ENCODE data around the gene SIRT4.
A peak's percentile ranks its signal among the peaks of the same experiment; 100 is the strongest.
"Not testable (repeated sequence)": the region's sequence is repeated elsewhere in the genome, so short reads cannot be mapped to it uniquely, and the experiment has no call there.

Gene SIRT4

GRCh38 chr12:120336392-120336791 is 34.3 kb downstream of the SIRT4 start:
- not testable (repeated sequence) for DNase-seq

- DNase-seq: no peak
Measured at GRCh38 chr12:120337730-120338129, 35.6 kb downstream of the SIRT4 start.

DNA sequence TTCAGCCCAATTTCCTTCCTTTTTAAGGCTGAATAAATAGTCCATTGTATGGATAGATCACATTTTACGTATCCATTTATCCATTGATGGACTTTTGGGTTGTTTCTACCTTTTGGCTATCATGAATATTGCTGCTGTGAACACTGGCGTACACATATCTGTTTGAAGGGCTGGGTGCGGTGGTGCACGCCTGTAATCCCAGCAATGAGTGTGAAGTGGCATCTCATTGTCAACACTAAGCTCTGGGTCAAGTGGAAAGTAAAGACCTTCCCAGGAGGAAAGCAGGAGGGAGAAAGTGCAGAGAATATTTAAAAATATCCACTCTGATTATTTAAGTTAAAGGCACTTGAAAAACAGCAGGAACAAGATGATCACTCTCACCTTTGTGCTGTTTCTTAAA is 37.1 kb downstream of the SIRT4 start:
- DNase-seq: no peak

GRCh38 chr12:120342175-120343038 is 40.3 kb downstream of the SIRT4 start:
- no peak for DNase-seq

DNA sequence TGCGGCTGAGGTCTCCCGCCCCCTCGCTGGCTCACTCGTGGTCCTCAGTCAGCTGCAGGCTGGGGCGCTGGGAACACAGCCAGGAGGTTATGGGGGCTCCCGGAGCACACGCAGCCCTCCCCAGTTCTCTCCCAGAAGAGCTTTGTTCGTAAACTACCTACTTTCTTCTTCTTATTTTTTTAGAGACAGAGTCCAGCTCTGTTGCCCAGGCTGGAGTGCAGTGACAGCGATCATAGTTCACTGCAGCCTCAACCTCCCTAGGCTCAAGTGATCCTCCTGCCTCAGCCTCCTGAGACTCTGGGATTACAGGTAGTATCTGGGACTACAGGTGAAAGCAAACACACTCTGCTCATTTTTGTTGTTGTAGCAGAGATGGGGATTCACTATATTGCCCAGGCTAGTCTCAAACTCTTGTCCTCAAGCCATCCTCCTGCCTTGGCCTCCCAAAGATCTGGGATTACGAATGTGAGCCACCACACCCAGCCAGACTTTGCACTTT is 41.0 kb downstream of the SIRT4 start:
- DNase-seq: no peak

DNA sequence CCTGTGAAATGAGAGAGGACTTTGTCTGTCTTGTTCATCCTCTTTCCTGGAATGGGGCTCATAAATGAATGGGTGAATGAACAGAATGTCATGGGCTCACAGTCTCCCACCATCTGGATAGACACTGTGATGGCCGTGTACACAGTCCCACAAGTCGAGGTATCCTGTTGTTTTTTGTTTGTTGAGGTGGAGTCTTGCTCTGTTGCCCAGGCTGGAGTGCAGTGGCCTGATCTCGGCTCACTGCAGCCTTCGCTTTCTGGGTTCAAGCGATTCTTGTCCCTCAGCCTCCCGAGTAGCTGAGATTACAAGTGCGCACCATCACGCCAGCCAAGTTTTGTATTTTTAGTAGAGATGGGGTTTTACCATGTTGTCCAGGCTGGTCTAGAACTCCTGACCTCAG is 41.6 kb downstream of the SIRT4 start:
- no peak for DNase-seq

- DNase-seq: no peak
Measured at GRCh38 chr12:120346031-120346430, 43.9 kb downstream of the SIRT4 start.

DNA sequence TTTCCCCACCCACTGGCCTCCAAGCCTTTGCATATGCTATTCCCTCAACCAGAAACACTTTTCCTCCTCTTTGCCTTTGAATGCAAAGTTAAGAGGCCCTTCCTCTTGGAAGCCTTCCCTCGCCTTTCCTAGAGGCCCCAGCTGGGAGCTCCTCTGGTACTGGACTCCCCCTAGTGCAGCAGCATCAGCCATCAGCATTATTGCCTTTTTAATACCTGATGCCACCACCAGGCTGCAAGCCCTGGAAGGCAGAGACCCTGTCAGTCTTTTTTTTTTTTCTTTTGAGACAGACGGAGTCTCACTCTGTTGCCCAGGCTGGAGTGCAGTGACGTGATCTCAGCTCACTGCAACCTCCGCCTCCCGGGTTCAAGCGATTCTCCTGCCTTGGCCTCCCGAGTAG is 44.6 kb downstream of the SIRT4 start:
- DNase-seq: no peak

DNA sequence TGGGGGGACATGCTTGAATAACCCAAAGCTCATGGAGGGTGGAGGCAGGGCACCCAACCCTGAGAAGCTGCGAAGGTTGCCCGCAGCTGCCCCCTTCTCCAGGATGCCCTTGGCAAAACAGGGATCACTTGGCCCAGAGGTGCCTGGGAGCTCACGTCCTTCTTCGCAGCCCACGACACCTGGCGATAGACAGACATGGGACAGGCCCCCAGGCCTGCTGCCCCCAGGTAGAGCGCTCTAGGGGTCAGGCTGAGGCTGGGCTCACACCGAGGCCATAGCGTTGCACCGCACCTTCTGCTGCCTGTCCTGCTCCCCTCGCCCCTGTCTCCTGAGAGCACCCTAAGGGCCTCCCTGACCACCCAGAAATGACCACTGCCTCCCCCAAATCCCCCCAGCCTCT is 45.6 kb downstream of the SIRT4 start:
- no peak for DNase-seq

GRCh38 chr12:120350576-120351350 is 48.6 kb downstream of the SIRT4 start:
- no peak for DNase-seq

DNA sequence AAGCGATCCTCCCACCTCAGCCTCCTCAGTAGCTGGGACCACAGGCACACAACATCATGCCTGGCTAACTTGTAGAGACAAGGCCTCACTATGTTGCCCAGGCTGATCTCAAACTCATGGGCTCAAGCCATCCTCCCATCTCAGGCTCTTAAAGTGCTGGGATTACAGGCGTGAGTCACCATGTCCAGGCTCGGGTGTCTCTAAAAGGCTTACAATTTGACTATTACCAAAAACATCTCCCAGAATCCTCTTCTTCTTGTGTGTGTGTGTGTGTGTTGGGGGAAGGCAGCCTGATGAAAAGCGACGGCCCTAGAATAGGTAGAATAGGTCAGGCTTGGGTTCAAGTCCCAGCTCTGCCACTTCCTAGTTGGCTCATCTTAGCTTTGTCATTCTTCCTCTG is 50.0 kb downstream of the SIRT4 start:
- peak; percentile 61 for DNase-seq

DNA sequence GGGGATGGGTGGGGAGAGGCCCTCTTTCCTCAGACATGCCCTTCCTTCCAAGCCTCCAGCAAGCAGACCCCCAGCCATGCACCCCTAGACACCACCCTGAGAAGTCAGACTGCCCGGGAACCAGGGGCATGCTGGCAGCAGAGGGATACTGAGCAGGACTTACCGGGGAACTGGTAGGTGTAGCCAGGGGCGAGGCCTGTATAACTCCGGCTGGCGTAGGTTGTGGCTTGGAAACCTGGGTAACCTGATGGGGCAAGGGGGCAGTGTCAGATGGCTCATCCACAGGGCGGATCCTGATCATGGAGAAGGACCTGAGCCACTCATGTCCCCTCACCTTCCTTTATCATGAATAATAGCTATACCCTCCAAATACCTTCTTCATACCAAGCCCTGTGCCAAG is 51.0 kb downstream of the SIRT4 start:
- no peak for DNase-seq

- no peak for DNase-seq
Measured at GRCh38 chr12:120353556-120354317, 51.6 kb downstream of the SIRT4 start.

DNA sequence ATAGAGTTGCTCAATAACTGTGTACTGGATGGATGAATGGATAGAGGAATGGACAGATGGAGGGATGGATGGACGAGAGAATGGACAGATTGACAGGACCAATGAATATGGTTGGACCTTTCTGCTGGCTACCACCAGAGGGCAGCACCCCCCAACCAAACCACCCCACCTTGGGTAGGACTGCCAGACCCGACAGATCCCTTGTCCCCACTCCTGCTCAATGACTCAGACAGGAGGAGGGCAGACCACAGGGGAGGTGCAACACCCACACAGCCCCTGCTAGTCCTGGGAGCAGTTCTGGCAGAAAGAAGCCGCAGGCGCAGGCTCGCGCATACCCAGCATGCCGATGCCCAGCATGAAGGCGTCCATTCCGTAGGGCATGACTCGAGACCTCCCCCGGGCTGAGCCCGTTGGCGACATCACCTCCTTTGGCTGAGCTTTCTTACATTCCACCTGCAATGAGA is 54.5 kb downstream of the SIRT4 start:
- DNase-seq: peak; percentile 86

- no peak for DNase-seq
Measured at GRCh38 chr12:120357104-120357503, 55.0 kb downstream of the SIRT4 start.

DNA sequence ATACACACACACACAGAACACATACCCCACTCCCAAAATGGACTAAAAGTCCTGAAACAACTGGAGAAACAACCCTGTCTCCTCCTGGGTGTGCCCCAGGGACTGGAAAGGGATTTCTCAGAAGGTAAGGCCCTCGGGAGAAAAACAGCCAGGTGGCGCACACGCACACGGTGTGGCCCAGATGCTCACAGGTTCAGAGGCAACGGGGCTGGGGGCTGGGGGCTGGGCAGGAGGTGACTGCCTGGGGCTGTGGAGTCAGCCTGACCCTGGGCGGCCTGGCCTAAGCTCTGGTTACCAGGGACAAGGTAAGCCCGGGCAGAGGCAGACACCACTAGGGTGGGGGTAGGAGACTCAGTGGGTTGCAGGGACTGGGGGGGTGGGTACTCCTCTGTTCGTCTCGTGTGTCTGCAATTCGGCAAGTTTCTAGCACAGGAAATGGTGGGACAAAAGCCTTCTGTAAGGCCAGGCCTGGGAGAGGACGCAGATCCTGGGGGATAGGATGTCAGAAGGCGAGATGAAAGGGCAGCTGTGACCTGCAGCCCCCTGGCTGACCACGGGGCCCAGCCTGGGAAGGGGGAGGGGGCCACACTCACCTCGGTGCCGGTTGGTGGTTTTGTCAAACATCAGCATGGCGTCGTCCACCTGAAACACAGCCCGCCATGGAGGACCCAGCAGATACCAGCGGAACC is 56.4 kb downstream of the SIRT4 start:
- DNase-seq: no peak

GRCh38 chr12:120359128-120359527 is 57.0 kb downstream of the SIRT4 start:
- no peak for DNase-seq

DNA sequence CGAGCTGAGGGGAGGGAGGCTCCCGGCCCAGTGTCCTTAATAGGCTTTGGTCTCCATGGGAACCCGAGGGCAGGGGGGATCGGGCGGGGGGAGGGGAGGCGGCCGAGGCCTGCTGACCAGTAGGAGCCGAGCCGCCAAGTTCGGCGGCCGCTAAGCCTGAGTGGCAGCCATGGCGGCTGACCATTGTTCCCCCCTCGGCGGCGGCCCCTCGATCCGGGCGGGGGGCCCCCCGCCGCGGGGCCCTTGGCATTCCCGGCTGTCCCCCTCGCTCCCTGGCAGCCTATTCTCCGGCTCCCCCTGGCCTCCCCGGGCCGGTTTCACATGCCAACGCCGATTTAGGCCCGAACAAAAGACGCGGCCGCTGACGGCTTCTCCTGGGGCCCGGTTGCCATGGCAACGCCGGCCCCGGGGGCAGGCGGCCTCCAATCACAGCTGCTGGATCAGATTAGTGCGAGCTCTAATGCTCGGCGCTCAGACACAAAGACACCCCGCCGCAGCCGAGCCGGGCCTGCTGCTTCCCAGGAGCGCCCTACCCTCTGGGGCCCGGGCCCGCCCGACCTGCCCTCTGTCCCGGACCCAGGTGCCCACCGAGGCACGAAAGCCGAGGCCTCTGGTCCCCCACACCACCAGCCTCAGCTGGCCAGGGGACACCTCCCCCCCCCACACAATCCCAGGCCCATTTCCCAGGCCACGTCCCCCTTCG is 59.5 kb downstream of the SIRT4 start:
- peak; percentile 86 for DNase-seq
